CD14-positive monocyte (primary cell): Measurements from ENCODE around the gene RNF17. TPM values are rescaled to one million over a fixed set of nuclear protein-coding genes. Genes with fewer than 3 reads are reported as not detected.
"Not testable (repeated sequence)": the region's sequence is repeated elsewhere in the genome, so short reads cannot be mapped to it uniquely, and the experiment has no call there.

Experiments used
- DNase-seq, 3 donors: peaks; one replicate each; pipeline ENCODE4 v3.0.0-alpha.2; 2011 to 2022
- H2AFZ ChIP-seq: 2 replicates; pipeline ENCODE4 v1.6.0; 2012; ENCODE audit warnings: mild to moderate bottlenecking, low read depth, low read length, inconsistent platforms; ENCODE audit not compliant: insufficient read depth, poor library complexity, severe bottlenecking
- H3K27ac ChIP-seq, 2 donors: 1 replicate in 1 of 2; 2 replicates in 1 of 2; pipeline ENCODE4 v1.5.1; 2012 to 2013; ENCODE audit warnings: low read length in 2 of 2, control low read depth in 1 of 2, inconsistent platforms in 1 of 2, low read depth in 1 of 2, mild to moderate bottlenecking in 1 of 2
- H3K27me3 ChIP-seq, 2 donors: one replicate each; pipeline versions ENCODE4 v1.6.0 to v1.6.1; 2011 to 2013; ENCODE audit warnings: low read length in 2 of 2; ENCODE audit not compliant: control insufficient read depth in 2 of 2, insufficient read depth in 2 of 2
- H3K36me3 ChIP-seq, 2 donors: replicated peaks in 1 of 2; 1 replicate in 1 of 2; 2 replicates in 1 of 2; pipeline versions ENCODE4 v1.5.1 to v1.6.1; 2012 to 2013; ENCODE audit warnings: low read length in 2 of 2, control low read depth in 1 of 2, inconsistent platforms in 1 of 2, mild to moderate bottlenecking in 1 of 2; ENCODE audit not compliant: insufficient read depth in 2 of 2, control insufficient read depth in 1 of 2
- H3K4me1 ChIP-seq, 2 donors: 1 replicate in 1 of 2; 2 replicates in 1 of 2; pipeline versions ENCODE4 v1.5.1 to v1.6.1; 2012 to 2013; ENCODE audit warnings: low read length in 2 of 2, control low read depth in 1 of 2, inconsistent platforms in 1 of 2, mild to moderate bottlenecking in 1 of 2, moderate library complexity in 1 of 2; ENCODE audit not compliant: insufficient read depth in 2 of 2, control insufficient read depth in 1 of 2
- H3K4me2 ChIP-seq: replicated peaks from 2 replicates; pipeline ENCODE3; 2012; ENCODE audit warnings: low read length, moderate library complexity, mild to moderate bottlenecking; ENCODE audit not compliant: poor library complexity, severe bottlenecking; ENCODE audit errors: extremely low read depth
- H3K4me3 ChIP-seq, 3 experiments: fragments of 200-600 bp in 1 of 3; sonication (generic) in 1 of 3; replicated peaks in 1 of 3; 1 replicate in 2 of 3; 2 replicates in 1 of 3; pipeline ENCODE4 v1.5.1; 2011 to 2013; ENCODE audit warnings: low read length in 3 of 3, mild to moderate bottlenecking in 3 of 3, control low read depth in 2 of 3, low read depth in 2 of 3, inconsistent platforms in 1 of 3, moderate library complexity in 1 of 3
- H3K79me2 ChIP-seq: 2 replicates; pipeline ENCODE4 v1.6.0; 2012; ENCODE audit warnings: mild to moderate bottlenecking, control low read depth, inconsistent platforms, low read length, moderate library complexity; ENCODE audit not compliant: insufficient read depth
- H3K9ac ChIP-seq: 2 replicates; pipeline ENCODE4 v1.6.0; 2017; ENCODE audit warnings: low read length, mild to moderate bottlenecking; ENCODE audit not compliant: insufficient read depth, poor library complexity, severe bottlenecking
- H3K9me3 ChIP-seq, 2 donors: replicated peaks in 1 of 2; 1 replicate in 1 of 2; 2 replicates in 1 of 2; pipeline versions ENCODE4 v1.5.1 to v1.6.1; 2012 to 2013; ENCODE audit warnings: low read length in 2 of 2, control low read depth in 1 of 2; ENCODE audit not compliant: control insufficient read depth in 1 of 2, insufficient read depth in 1 of 2
- H4K20me1 ChIP-seq: 2 replicates; pipeline ENCODE4 v1.6.0; 2012; ENCODE audit warnings: mild to moderate bottlenecking, low read length, control low read depth, moderate library complexity; ENCODE audit not compliant: insufficient read depth
- H3K27ac Mint-ChIP-seq, 7 donors: one replicate each; pipeline ENCODE4 v1.8.0; 2020; ENCODE audit warnings: mild to moderate bottlenecking in 7 of 7, mixed read lengths in 7 of 7, moderate library complexity in 6 of 7, inconsistent platforms in 2 of 7
- H3K27me3 Mint-ChIP-seq, 3 donors: one replicate each; pipeline ENCODE4 v1.8.0; 2021 to 2022; ENCODE audit warnings: low read depth in 3 of 3, mild to moderate bottlenecking in 3 of 3, mixed read lengths in 3 of 3, moderate library complexity in 3 of 3, inconsistent platforms in 1 of 3
- H3K36me3 Mint-ChIP-seq, 2 donors: one replicate each; pipeline ENCODE4 v1.8.0; 2020; ENCODE audit warnings: mixed read lengths in 2 of 2, inconsistent platforms in 1 of 2, mild to moderate bottlenecking in 1 of 2
- H3K4me1 Mint-ChIP-seq: one replicate; pipeline ENCODE4 v1.8.0; 2020; ENCODE audit warnings: mild to moderate bottlenecking, mixed read lengths
- H3K4me3 Mint-ChIP-seq, 2 donors: one replicate each; pipeline ENCODE4 v1.8.0; 2020; ENCODE audit warnings: mild to moderate bottlenecking in 2 of 2, mixed read lengths in 2 of 2, moderate library complexity in 1 of 2
- H3K9me3 Mint-ChIP-seq, 7 donors: one replicate each; pipeline ENCODE4 v1.8.0; 2020 to 2022; ENCODE audit warnings: mixed read lengths in 7 of 7, mild to moderate bottlenecking in 6 of 7, moderate library complexity in 6 of 7, inconsistent platforms in 2 of 7
- CTCF ChIP-seq: fragments of 200-600 bp; IDR thresholded peaks from one replicate; pipeline ENCODE4 v1.8.0; 2022; ENCODE audit warnings: antibody characterized with exemption, mild to moderate bottlenecking
- WGBS: methylation state at CpG from one replicate; pipeline ENCODE4 v1.1.5; 2013; ENCODE audit warnings: missing lambda C conversion rate; ENCODE audit not compliant: insufficient coverage; 5-methylcytosine and 5-hydroxymethylcytosine counted together
- intact Hi-C, 2 donors: fragments of 100-400 bp; cut with micrococcal nuclease; formaldehyde crosslinking; loops; one replicate each; pipeline versions ENCODE4 v1.15.0 to v1.15.1; 2023
- polyA plus RNA-seq, 3 donors: library from polyadenylated mRNA; depleted of rRNA in 1 of 3; unstranded in 2 of 3; stranded (reverse) in 1 of 3; fragments of 300-500 nt in 2 of 3; fragments of >200 nt in 1 of 3; fragmentation: Illumina TruSeq in 2 of 3; gene quantifications; 1 replicate in 2 of 3; 2 replicates in 1 of 3; pipeline ENCODE4 v1.2.3, GENCODE V29; 2012 to 2021

The RNF17 gene
- polyA plus RNA-seq, 3 donors: not detected

GRCh38 chr13:24827799-24828198 is 63.8 kb downstream of the RNF17 start:
- H3K79me2 ChIP-seq: no peaks in the 10 kb centered on the region
- Mint-ChIP-seq H3K27ac (no peak overlapping the region), H3K9me3 (peaks cover 0 to 3% (median 0%) of the 10 kb centered on the region in 7 donors), H3K4me3 (no peak overlapping the region), H3K4me1 (no peaks in the 10 kb centered on the region), H3K36me3 (no peaks in the 10 kb centered on the region), H3K27me3 (peaks cover 0 to 3% (median 2%) of the 10 kb centered on the region in 3 donors)
- no peak for TF ChIP-seq CTCF
- H2AFZ ChIP-seq: no peak overlapping the region
- H3K27ac ChIP-seq: no peak overlapping the region
- H4K20me1 ChIP-seq: no peaks in the 10 kb centered on the region
- DNase-seq: no peak
- no peak overlapping the region for H3K4me2 ChIP-seq
- no peaks in the 10 kb centered on the region for H3K27me3 ChIP-seq
- H3K36me3 ChIP-seq: no peaks in the 10 kb centered on the region
- no peaks in the 10 kb centered on the region for H3K9me3 ChIP-seq
- 100% methylated on average over 1 of the region's 1 CpG for WGBS
- no peak overlapping the region for H3K4me3 ChIP-seq
- no peak overlapping the region for H3K9ac ChIP-seq
- intact Hi-C loops: no loop called here
- H3K4me1 ChIP-seq: no peaks in the 10 kb centered on the region

GRCh38 chr13:24834902-24835510 is 71.0 kb downstream of the RNF17 start:
- Histone ChIP-seq H3K27ac (no peak overlapping the region), H3K36me3 (no peaks in the 10 kb centered on the region), H3K9ac (no peak overlapping the region), H3K9me3 (no peaks in the 10 kb centered on the region), H3K4me2 (no peak overlapping the region), H3K4me1 (no peaks in the 10 kb centered on the region), H3K27me3 (no peaks in the 10 kb centered on the region), H3K79me2 (no peaks in the 10 kb centered on the region), H4K20me1 (no peaks in the 10 kb centered on the region), H3K4me3 (no peak overlapping the region), H2AFZ (no peak overlapping the region)
- Mint-ChIP-seq H3K4me3 (no peak overlapping the region), H3K27ac (no peak overlapping the region), H3K9me3 (peaks cover 0 to 4% (median 3%) of the 10 kb centered on the region in 7 donors), H3K27me3 (peaks cover 0 to 9% (median 3%) of the 10 kb centered on the region in 3 donors), H3K4me1 (no peaks in the 10 kb centered on the region), H3K36me3 (no peaks in the 10 kb centered on the region)
- TF ChIP-seq CTCF: no peak
- DNase-seq: no peak
- intact Hi-C loops: no loop called here
- 83% methylated on average over 6 of the region's 9 CpGs for WGBS

GRCh38 chr13:24837528-24837927 is 73.6 kb downstream of the RNF17 start:
- H4K20me1 ChIP-seq, H3K9me3 ChIP-seq, H3K27me3 ChIP-seq, H3K27ac ChIP-seq, H3K79me2 ChIP-seq, H3K4me3 Mint-ChIP-seq, H3K36me3 Mint-ChIP-seq, H3K4me1 Mint-ChIP-seq, H3K4me3 ChIP-seq, H3K4me2 ChIP-seq, H3K9ac ChIP-seq, H3K4me1 ChIP-seq, DNase-seq, intact Hi-C loops, H3K9me3 Mint-ChIP-seq, H2AFZ ChIP-seq, H3K27me3 Mint-ChIP-seq, H3K27ac Mint-ChIP-seq, H3K36me3 ChIP-seq: not testable (repeated sequence)
- no CpG with 5 or more reads among the region's 2 CpGs for WGBS
